GM15510 (cell line): Measurements from ENCODE around the gene ADPRM.

Source experiments
- POLR2A ChIP-seq: IDR thresholded peaks from 3 replicates; pipeline ENCODE4 v1.6.1; 2011; ENCODE audit warnings: borderline replicate concordance; ENCODE audit not compliant: insufficient read length; ENCODE audit errors: extremely low read depth

Gene ADPRM

GRCh38 chr17:10697092-10698081, at the start of gene ADPRM, which contains the start of gene SCO1:
ADPRM (plus strand) TSS chr17:10697594; CDS start chr17:10704927, 7,333 bp downstream.
SCO1 (minus strand) TSS chr17:10697533; CDS start chr17:10697507, 26 bp downstream.
- TF ChIP-seq POLR2A, result peak; percentile 96

GRCh38 chr17:10648381-10648780, 49.0 kb upstream of the ADPRM start:
- no peak for TF ChIP-seq POLR2A

DNA sequence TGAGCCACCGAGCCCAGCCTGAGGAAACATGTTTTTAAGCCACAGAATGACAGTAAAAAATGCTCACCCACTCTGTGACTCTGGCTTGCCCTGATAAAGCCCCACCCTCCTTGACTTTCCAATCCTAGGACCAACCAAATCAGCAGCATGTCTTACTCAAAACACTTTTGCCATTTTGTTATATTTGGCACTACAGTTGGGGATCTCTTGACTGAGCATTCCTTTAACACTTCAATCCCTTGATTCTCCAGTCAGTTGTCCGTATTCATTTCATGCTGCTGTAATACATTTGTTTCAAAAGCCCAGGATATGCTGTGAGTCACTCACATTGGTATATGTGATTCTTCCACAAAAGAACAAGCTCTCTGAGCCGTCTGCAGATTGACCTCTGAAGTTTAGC, 48.4 kb upstream of the ADPRM start:
- no peak for TF ChIP-seq POLR2A

- TF ChIP-seq POLR2A, result no peak
These were observed 47.8 kb upstream of the ADPRM start for GRCh38 chr17:10649602-10650001.

DNA sequence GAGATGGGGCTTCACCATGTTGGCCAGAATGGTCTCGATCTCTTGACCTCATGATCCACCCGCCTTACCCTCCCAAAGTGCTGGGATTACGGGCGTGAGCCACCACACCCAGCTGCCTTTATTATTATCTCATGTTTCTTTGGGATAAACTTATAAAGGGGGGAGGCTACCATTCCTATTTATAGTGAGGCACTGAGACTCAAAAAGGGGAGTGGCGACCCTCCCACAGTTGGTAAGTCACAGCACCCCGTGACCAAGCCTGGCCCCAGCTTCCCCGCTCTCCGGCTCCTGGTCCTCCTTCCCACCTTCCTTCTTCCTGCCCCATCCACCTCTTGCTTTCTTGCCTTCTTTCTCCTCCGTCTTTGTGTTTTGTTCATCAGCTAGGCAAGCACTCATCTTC, 45.5 kb upstream of the ADPRM start:
- TF ChIP-seq POLR2A, result no peak

GRCh38 chr17:10652984-10653659, 44.3 kb upstream of the ADPRM start:
- TF ChIP-seq POLR2A, result no peak

GRCh38 chr17:10653987-10654386, 43.4 kb upstream of the ADPRM start:
- no peak for TF ChIP-seq POLR2A

DNA sequence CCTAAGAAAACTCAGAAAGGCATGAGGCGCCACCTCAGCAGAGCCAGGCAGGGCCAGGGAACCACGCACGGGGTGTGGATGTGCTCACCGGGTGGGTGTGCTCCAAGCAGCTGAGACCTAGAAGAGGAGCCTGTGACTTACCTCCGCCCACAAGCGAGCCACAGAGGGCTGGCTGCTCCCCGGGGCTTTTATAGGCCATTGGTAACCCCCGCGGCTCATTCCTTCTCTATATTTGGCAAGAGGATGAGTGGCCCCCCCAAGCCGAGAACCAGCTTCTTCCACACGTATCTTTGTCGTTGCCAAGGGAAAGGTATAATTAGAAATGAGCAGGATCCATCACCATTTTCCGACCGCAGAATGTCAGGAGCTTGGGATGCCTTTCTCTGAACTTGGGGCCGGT, 40.2 kb upstream of the ADPRM start, which contains the start of gene MYH3:
Gene MYH3, minus strand, starts transcription at position 162 of the 400 bp plus-strand sequence. CDS start 2,245 bp downstream, outside the sequence.
- no peak for TF ChIP-seq POLR2A

DNA sequence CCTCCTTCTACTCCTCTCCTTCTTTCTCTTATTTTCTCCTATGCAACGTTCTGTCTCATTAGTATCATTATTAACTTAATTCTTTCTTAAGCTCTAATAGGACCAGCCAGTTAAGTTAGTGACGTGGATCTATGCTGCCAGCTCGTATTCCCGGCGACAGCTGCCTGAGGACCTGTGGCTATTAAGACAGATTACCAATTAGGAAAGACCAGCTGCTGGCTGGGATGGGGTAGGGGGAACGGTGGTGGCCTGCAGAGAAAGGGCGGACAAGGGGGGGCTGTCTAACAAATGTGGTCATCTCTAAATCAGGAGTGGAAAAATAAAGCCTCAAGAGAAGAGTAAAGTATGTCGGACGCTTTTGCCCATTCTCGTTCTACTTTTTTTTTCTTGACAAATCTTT, 39.5 kb upstream of the ADPRM start:
- no peak for TF ChIP-seq POLR2A

DNA sequence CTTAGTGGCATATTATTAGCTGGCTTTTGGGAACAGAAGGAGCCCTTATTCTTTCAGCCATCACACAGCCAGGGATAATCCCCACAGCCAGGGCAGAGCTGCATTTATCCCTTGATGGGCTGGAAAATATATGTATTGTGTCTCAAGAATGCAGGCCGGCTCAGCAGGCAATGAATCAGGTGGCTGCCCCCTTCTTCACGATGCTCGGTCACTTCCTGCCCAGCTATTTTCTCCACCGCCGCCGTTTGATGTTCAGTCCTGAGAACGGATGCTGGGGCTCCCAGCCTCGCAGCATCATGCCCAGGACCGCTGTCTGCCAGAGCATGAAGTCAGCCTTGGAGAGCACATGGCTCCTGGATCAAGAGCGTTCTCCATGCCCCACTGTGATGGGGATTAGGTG, 36.0 kb upstream of the ADPRM start:
- TF ChIP-seq POLR2A, result no peak

GRCh38 chr17:10663231-10663630, 34.2 kb upstream of the ADPRM start:
- no peak for TF ChIP-seq POLR2A

GRCh38 chr17:10664571-10664970, 32.8 kb upstream of the ADPRM start:
- no peak for TF ChIP-seq POLR2A

GRCh38 chr17:10666906-10667305, 30.5 kb upstream of the ADPRM start:
- no peak for TF ChIP-seq POLR2A

DNA sequence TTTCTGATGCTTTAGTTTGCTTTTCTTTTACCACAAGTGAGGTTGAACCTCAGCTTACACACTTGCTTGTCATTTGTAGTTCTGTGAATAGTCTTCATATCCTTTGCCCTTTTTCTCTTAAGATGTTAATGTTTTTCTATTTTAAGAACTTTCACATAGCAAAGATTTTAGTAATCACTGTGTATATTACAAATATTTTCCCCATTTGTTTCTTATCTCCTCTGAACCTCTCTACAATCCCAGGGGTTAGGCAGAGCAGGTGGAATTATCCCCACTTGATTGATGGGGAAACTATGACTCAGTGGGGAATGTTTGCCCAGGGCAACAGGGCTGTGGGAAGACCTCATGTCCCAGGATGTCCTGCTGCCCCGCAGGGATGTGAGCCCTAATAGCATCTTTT, 28.6 kb upstream of the ADPRM start:
- no peak for TF ChIP-seq POLR2A

- no peak for TF ChIP-seq POLR2A
These were observed 24.1 kb upstream of the ADPRM start for GRCh38 chr17:10673312-10673711.

GRCh38 chr17:10674704-10675103, 22.7 kb upstream of the ADPRM start:
- no peak for TF ChIP-seq POLR2A

- TF ChIP-seq POLR2A, result no peak
These were observed 15.4 kb upstream of the ADPRM start for GRCh38 chr17:10681866-10682446.
